Superior temporal gyrus (tissue), 1 donor: ENCODE measurements around the gene HECTD4.

ENCODE experiments used
- DNase-seq: peaks from one replicate; pipeline ENCODE4 v3.0.0-alpha.2; 2016; ENCODE audit errors: extremely low spot score

HECTD4 gene

DNA sequence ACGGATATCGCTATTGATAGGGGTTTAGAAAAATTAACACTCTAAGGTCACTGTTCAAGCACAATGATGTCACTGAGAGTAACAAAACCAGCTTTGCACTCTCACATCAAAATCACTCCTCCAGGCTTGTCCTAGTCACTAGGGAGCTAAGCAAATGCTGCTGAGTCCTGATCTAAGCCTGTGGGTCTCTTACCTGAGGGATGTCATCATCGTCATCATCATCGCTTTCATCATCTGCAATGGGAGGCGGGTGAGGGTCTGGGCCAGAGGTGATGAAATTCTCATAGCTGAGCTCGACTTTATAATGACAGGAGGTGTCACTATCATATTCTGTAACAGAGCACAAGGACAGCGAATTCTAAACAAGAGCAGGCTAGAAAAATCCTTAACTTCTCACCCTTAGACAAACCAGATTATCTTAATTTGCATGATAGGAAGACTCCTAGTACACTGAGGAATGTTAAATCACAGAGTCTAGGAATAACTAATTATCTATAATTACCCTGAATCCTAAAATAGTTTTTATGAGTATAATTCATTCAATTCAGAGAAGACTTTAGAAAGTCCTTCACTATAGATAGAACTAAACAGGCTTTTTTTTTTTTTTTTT, 173.8 kb downstream of the HECTD4 start:
- no peak for DNase-seq

DNA sequence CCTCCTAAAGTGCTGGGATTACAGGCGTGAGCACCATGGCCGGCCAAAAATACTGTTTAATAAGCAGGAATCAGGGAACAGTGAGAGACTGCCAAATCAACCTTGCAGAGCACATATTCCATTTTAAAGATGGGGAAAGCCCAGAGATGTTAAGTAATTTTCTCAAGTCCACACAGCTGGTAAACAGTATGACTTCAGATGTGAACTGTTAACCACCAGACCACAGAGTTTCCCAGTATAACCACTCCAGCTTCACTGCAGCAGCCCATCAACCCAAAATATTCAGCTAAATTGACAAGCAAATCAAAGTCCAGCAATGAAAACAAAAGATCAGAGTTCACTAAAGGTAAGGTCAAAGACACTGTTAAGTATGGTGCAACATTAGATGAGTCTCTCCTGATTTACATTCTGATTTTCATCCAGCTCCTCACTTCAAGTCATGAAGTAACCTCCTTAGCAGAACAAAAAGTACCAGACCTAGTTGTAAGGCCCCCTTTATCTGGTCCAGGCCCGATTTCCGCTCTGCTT, 174.8 kb downstream of the HECTD4 start:
- DNase-seq, result no peak

DNA sequence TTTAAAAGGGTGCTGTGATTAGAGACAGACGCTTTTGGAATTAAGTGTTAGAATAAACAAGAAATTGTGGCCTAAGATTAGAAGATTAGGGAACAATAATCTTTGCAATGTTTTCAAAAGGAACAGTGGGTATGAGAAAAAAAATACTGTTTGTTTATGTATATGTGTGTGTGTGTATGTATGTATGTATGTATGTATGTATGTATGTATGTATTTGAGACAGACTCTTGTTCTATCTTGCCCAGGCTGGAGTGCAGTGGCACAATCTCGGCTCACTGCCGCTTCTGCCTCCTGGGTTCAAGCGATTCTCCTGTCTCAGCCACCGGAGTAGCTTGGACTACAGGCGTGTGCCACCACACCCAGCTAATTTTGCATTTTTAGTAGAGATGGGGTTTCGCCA, 175.3 kb downstream of the HECTD4 start:
- DNase-seq, result no peak

DNA sequence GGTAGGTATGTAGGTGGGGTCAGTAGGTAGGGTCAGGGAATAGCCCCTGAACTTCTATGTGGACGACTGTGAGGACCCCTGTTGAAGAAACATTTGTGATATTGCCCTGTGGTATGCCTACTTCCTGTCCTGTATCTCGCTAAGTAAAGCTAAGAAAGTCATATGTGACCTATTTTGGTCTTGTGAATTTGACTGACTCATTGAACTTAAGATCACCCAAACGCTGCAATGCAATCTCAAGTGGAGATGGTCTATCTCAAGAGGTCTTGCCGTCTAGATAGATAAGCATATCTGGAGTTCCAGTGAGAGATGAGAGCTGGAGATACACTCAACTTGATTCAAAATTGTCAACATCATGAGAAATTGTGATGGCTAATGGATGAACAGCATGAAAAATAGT, 183.1 kb downstream of the HECTD4 start:
- DNase-seq, result no peak

DNA sequence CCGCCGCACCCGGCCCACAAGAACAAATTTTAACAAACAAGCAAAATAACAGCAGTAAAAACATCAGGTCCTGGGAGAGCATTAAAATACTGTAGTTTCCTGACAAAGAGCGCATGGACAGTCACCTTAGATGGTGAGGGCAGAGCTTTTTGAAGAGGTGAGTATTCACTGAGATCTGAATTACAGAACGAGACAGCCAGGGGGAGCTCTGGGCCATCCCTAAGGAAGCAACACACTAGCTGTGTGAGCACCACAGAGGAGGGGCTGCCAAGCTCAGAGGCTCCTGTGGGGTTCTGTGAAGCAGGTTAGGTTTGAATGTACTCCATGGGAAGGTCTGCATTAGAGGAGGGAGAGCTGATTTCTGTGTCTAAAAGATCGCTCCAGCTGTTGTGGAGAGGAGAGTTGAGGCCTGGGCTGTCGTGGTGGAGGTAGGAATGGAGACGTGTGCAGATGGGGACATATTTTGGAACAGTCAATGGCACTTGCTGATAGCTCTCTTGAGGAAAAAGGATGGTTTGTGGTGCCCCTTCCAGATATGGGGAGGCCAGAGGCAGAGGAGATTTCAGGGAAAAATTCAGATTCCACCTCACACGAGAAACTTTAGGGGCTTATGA, 184.0 kb downstream of the HECTD4 start:
- peak; percentile 78 for DNase-seq

DNA sequence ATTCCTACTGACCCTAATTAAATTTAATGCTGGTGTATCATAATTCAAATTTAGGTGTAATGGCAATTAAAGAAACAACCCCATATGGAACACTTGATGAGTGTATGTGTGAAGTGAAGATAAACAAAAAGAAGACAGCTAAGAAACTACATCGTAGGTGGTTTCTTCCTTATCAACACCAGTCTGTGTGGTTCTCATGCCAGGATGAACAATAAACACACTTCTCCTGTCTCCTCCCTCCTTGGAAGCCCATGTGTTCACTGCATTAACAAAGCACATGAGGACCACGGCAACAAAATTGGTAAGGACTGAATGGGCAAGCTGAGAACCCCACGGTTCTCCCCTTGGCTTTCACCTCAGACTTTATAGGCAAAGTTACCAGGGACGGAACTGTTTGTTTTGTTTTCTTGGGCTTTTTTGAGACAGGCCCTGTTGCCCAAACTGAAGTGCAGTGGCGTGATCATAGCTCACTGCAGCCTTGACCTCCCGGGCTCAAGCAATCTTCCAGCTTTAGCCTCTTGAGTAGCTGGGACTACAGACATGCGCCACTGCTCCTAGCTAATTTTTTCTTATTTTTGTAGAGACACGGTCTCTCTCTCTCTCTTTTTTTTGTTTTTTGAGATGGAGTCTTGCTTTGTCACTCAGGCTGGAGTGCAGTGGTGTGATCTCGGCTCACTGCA, 185.9 kb downstream of the HECTD4 start:
- DNase-seq, result no peak

DNA sequence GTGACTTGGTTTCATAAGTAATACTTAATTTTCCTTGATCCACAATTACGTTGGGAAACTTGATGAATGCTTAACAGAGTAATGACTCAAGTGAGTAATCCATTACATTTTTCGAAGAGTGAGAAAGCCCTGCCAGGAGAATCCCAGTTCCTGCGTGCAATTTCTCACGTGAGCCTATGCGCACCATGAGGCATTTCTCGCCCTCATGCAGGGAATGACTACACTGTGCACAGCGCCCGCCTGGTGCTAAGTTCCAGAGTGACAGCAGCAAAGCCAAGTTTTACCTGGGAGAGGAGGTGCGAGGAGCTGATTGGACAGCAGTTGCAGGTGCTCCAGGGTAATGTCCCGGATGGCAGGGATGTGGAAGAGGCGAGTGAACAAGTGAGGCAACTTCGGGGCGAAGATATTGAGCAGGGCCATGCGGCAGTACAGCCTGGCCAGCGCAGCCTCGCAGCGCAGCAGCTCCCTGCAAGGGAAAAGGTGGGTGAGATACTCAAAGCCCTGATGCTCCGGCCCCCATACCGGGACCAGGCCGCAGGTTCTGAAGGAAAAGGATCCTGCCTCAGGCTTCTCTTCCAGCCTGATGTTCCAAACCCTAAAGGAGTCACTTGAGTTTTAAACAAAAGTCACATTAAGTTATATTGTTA, 187.5 kb downstream of the HECTD4 start:
- DNase-seq, result no peak

DNA sequence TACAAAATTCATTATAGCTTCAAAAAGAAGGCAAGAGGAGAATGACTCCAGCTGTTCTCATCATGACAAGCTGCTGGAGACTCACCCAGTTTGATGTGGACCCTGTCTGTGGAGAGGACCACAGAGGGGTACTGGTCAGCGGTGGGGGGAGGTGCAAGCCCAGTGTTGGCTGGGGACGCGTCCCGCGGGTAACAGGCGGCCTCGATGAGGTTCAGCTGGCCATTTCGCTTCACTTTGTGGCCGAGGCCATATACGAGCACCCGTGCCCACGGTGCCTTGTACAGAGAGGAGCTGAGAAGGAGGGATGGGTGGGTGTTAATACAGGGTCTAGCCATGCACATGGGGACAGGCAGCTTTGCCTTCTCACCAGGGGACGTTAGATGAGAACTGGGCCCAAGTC, 189.8 kb downstream of the HECTD4 start:
- DNase-seq, result no peak

DNA sequence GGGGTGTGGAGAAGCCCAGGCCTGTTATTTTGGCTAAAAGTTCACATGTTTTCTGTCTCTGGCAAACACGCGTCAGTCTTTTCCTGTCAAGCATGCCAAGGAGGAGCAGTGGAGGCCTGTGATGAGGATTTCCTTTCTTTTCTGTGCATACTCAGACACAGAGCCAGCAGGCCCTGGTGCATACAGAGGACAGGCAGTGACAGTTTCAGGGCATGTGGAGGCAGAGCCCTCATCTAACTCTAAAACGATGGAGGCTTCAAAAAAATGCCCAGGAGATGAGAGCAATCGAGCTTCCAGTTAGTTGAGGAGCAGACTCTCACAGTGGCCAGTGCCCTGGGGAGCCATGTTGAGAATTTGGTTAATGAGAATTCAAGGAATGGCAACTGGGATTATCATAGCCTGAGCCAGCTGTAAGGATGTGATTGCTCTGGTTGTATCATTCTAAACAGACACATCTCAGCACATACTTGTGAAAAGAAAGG, 190.3 kb downstream of the HECTD4 start:
- no peak for DNase-seq

DNA sequence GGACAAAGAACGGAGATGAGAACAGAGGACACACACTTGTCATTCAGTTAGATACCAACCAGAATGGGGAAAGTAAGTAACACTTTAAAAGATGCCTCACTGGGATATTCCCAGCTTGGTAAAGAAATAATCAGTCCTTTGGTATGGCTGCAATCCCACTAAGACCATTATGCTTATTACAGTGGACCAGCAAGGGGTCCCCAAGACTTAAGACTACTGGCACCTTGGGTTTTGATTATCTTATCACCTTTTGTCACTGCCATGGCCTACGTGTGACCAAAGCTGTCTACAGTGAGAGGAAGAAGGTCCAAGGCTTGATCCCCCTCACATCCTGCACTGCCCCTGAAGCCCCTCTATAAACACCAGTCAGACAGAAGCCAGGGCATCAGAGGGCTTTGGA, 191.0 kb downstream of the HECTD4 start:
- no peak for DNase-seq

DNA sequence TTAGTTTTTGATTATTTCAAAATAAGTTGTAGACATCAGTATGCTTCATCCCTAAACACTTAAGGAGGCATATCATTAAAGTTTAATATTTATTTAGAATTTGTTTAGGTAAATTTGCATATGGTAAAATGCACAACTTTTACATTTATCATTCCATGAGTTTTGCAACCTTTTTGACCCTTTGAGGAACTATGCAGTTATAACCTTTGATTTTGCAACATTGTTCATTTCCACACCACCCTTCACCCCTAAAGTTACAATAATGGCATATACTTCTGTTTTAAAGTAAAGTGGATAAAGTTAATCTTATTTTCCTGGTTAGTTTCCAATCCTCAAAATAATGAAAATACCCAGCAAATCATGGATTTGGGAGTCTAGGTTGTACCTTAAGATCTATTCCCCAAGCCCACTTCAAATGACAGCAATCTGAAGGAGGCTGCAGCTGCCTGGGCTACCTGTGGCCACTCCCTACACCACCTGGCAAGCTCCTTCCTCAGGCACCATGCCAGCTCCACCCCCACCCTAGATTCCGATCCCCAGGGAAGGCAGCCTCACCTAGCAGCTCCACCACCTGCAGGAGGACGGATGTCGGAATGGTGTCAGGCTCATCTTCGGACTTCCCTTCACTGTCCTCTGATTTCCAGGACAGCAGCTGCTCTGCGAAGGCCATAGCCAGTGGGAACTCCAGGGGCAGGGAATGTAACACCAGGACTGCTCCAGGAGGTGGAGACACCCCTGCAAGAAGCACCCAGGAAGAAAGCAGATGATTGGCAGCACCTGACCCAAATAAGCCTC, 191.8 kb downstream of the HECTD4 start:
- DNase-seq, result no peak

DNA sequence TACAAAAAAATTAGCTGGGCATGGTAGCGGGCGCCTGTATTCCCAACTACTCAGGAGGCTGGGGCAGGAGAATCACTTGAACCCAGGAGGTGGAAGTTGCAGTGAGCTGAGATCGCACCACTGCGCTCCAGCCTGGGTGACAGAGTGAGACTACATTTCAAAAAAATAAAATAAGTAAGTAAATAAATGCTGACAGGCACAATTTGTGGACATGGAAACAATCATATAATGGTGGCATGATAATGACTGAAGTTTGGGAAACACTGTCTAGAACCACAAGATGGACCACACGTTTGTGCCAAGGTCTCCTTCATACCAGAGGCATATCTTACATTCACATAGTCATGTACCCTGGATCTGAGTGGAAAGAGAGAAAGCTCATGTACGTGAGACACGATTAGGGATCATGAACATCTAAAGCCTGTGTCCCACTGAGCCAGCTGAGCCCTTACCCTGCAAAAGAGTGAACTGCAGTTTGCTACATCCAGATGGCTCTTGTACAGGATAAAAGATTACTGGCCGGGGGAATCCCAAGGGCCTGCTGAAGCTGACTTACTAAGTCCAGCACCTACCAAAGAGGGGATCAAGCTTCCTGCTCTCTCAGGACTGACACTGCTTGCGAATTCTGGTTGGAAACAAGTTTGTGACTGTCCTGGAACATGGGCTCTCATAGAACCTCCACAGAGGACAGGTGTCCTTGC, 194.0 kb downstream of the HECTD4 start:
- no peak for DNase-seq

DNA sequence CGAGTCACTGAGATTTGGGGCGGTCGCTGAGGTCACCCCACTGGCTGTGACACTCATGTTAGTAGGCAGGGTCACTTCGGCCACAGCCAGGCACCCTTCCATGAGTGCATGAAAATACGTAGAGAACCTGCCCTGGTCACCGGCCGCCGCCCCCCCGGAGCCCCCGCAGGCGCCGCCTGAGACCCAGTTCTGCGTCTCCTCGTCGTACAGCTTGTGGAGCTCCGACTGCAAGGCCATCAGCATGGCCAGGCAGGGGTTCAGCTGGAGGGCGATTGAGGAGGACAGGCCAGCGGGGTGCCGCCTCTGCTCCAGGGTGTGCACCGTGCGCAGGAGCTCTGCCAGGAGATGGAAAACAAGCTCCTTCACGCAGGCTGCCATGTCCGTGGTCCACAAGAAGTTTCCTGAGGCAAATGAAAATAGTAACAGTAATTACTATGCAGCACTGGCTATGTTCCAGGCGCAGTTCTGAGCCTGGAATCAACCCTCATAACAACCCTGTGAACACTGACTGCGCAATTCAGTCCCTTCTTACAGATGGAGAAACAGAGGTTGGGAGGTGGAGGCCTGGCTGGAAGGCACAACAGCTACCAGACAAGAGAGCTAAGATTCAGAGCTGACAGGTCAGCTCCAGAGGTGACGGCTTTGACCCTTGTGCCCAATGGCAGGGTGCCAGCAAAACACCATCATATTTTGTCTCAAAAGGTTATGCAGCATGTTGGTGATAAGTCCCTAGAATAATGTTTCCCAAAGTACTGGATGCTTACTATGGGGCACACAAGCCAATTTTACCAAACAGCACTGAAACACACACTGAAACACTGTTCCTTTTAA, 196.9 kb downstream of the HECTD4 start:
- peak; percentile 74 for DNase-seq

DNA sequence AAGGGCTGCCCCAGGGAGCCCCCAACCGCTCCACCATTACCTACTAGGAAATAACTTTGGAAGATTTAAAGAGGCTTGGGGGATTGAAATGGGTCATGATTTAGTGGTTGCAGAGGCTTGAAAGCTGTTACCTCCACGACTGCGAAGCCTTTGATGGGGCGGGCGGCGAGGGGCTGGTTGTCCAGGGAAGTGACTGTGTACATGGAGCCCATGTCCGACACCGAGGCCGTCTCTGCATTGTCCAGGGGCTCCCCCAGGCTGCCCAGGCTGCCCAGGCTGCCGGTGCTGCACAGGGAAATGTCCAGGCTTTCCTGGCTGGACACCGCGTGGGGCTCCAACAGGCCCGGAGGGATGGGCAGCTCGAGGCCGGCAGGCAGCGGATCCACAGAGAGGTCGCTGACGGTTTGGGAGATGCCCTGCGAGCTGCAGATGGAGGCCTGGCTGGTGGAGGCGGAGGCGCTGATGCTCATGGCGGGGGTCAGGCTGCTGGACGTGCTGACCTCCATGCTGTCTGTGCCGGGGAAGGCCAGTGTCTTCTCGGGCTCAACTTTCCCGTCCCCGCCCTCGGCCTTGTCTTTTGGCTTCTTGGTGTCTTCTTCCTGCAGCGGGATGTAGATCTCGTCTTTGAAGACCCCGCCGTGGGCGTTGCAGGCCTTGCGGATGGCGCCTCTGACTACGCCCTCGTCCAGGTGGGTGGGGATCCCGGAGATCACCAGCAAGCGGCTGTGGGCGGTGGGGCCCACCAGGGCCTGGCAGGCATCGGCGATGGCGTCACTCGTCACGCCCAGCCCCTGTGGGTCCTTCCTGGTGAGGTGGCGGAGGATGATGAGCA, 198.0 kb downstream of the HECTD4 start:
- DNase-seq, result no peak

- DNase-seq, result peak; percentile 89
Observed at GRCh38 chr12:112183141-112184021, 198.8 kb downstream of the HECTD4 start.

- DNase-seq, result peak; percentile 98
Observed at GRCh38 chr12:112182499-112182898, 199.7 kb downstream of the HECTD4 start.

- no peak for DNase-seq
Observed at GRCh38 chr12:112180422-112180821, 201.8 kb downstream of the HECTD4 start.

GRCh38 chr12:112179916-112180315, 202.3 kb downstream of the HECTD4 start:
- DNase-seq, result no peak
